ENCODE measurements around the gene RBP3. TPM values are rescaled to one million over a fixed set of nuclear protein-coding genes. Genes with fewer than 3 reads are reported as not detected.

Gene RBP3
- total and polyA plus RNA-seq, 11 donors: not detected

GRCh38 chr10:47357131-47357582, 9.0 kb downstream of the RBP3 start:
- no peak for TF ChIP-seq POLR2A (IDR thresholded peaks at IDR 0.05)
- TF ChIP-seq CTCF (IDR thresholded peaks at IDR 0.05): no peak
- no peak overlapping the region for H3K4me3 ChIP-seq
- DNase-seq (no peak), ATAC-seq (no peak)
- H3K27ac ChIP-seq: no peak overlapping the region
- no peaks in the 10 kb centered on the region for H3K36me3 ChIP-seq
- 92 to 97% (median 96%) methylated on average over 2 to 12 of the region's 12 CpGs for WGBS, 4 donors
- peaks cover 0 to 13% (median 0%) of the 10 kb centered on the region in 12 donors for H3K4me1 ChIP-seq
- H3K9me3 ChIP-seq: no peaks in the 10 kb centered on the region
- peaks cover 0 to 4% (median 0%) of the 10 kb centered on the region in 9 donors for H3K27me3 ChIP-seq
- intact Hi-C loops (cut with DNase I): no loop called here

- intact Hi-C loops (cut with DNase I): no loop called here
- no peaks in the 10 kb centered on the region for H3K27me3 ChIP-seq
- no peak overlapping the region for H3K4me3 ChIP-seq
- DNase-seq: no peak
- no peaks in the 10 kb centered on the region for H3K9me3 ChIP-seq
- H3K27ac ChIP-seq: no peak overlapping the region
- H3K36me3 ChIP-seq: no peaks in the 10 kb centered on the region
- 89 to 97% (median 93%) methylated on average over 3 of the region's 3 CpGs for WGBS, 4 donors
- H3K4me1 ChIP-seq: peaks cover 0 to 13% (median 0%) of the 10 kb centered on the region in 12 donors
- no peak for TF ChIP-seq POLR2A (IDR thresholded peaks at IDR 0.05)
- no peak for TF ChIP-seq CTCF (IDR thresholded peaks at IDR 0.05)
- no peak for ATAC-seq
Observed at GRCh38 chr10:47357911-47358310, 9.7 kb downstream of the RBP3 start.

GRCh38 chr10:47358457-47358856, 10.3 kb downstream of the RBP3 start:
- no peak overlapping the region for H3K27ac ChIP-seq
- WGBS, 4 donors: 81 to 88% (median 86%) methylated on average over 3 of the region's 3 CpGs
- DNase-seq: no peak
- H3K9me3 ChIP-seq: no peaks in the 10 kb centered on the region
- TF ChIP-seq POLR2A (IDR thresholded peaks at IDR 0.05) (no peak), CTCF (IDR thresholded peaks at IDR 0.05) (no peak)
- ATAC-seq: no peak
- intact Hi-C loops (cut with DNase I): no loop called here
- H3K36me3 ChIP-seq: no peaks in the 10 kb centered on the region
- H3K27me3 ChIP-seq: no peaks in the 10 kb centered on the region
- H3K4me1 ChIP-seq: peaks cover 0 to 13% (median 0%) of the 10 kb centered on the region in 12 donors
- H3K4me3 ChIP-seq: no peak overlapping the region

GRCh38 chr10:47359101-47359500, 10.9 kb downstream of the RBP3 start:
- no peaks in the 10 kb centered on the region for H3K27me3 ChIP-seq
- H3K36me3 ChIP-seq: no peaks in the 10 kb centered on the region
- intact Hi-C loops (cut with DNase I): no loop called here
- no peak overlapping the region for H3K4me3 ChIP-seq
- peaks cover 0 to 13% (median 0%) of the 10 kb centered on the region in 12 donors for H3K4me1 ChIP-seq
- WGBS, 4 donors: 87 to 95% (median 95%) methylated on average over 2 of the region's 2 CpGs
- no peaks in the 10 kb centered on the region for H3K9me3 ChIP-seq
- no peak for TF ChIP-seq CTCF (IDR thresholded peaks at IDR 0.05)
- no peak for TF ChIP-seq POLR2A (IDR thresholded peaks at IDR 0.05)
- H3K27ac ChIP-seq: no peak overlapping the region
- DNase-seq: no peak
- no peak for ATAC-seq

Data from heart left ventricle (tissue), 16 donors.